IMR-90 (cell line): Measurements from ENCODE around the gene NR1D2. TPM values are rescaled to one million over a fixed set of nuclear protein-coding genes. Genes with fewer than 3 reads are reported as not detected.

Source experiments
- ATAC-seq: fragments of 200-7000 bp; cut with Tn5 transposase; 2 replicates; pipeline ENCODE4 v1.9.1; 2020; ENCODE audit warnings: low read depth, mild to moderate bottlenecking, moderate library complexity
- BruUV-seq: library from RNA; stranded (reverse); fragments of 400-500 nt; replicated peaks from 2 replicates; lab custom pipeline; 2021; lab: Mats Ljungman, UMichigan
- CTCF ChIA-PET: fragments of 300-600 bp; formaldehyde crosslinking; extraction: SDS; loops from one replicate; lab custom pipeline; 2021; ENCODE audit warnings: antibody characterized with exemption; lab: Yijun Ruan, JAX
- POLR2A ChIA-PET: fragments of 300-600 bp; sonication (Branson Sonifier 250); formaldehyde crosslinking; loops from one replicate; lab custom pipeline; 2022; ENCODE audit warnings: antibody characterized with exemption; ENCODE audit not compliant: unreplicated experiment; lab: Charles Lee
- DNase-seq: peaks from one replicate; pipeline ENCODE4 v3.0.0; 2013
- H2AFZ ChIP-seq: replicated peaks from 2 replicates; pipeline ENCODE3; 2013; ENCODE audit warnings: low read length, mild to moderate bottlenecking; ENCODE audit not compliant: poor library complexity
- H2AK5ac ChIP-seq: 2 replicates; pipeline ENCODE4 v1.6.1; 2013; ENCODE audit warnings: low read depth, low read length, inconsistent platforms
- H2AK9ac ChIP-seq: replicated peaks from 2 replicates; pipeline ENCODE3; 2013; ENCODE audit warnings: mild to moderate bottlenecking, low read depth, low read length, moderate library complexity; ENCODE audit not compliant: poor library complexity
- H2BK120ac ChIP-seq: 2 replicates; pipeline ENCODE4 v1.6.1; 2013; ENCODE audit warnings: low read depth, low read length, inconsistent platforms
- H2BK15ac ChIP-seq: 3 replicates; pipeline ENCODE4 v1.6.1; 2013; ENCODE audit warnings: low read depth, low read length, inconsistent platforms
- H2BK20ac ChIP-seq: 2 replicates; pipeline ENCODE4 v1.6.1; 2013; ENCODE audit warnings: low read depth, mild to moderate bottlenecking, inconsistent platforms, low read length, moderate library complexity
- H2BK5ac ChIP-seq: 2 replicates; pipeline ENCODE4 v1.6.1; 2013; ENCODE audit warnings: mild to moderate bottlenecking, low read depth, low read length, inconsistent platforms; ENCODE audit not compliant: poor library complexity, severe bottlenecking
- H3K14ac ChIP-seq: replicated peaks from 2 replicates; pipeline ENCODE4 v1.6.1; 2013; ENCODE audit warnings: low read depth, low read length, inconsistent platforms
- H3K18ac ChIP-seq: 2 replicates; pipeline ENCODE4 v1.6.1; 2013; ENCODE audit warnings: low read depth, low read length, control low read depth
- H3K23ac ChIP-seq: 2 replicates; pipeline ENCODE4 v1.6.1; 2013; ENCODE audit warnings: low read depth, low read length, inconsistent platforms
- H3K27ac ChIP-seq: 2 replicates; pipeline ENCODE4 v1.5.1; 2013; ENCODE audit warnings: mild to moderate bottlenecking, control low read depth, low read length; ENCODE audit not compliant: insufficient read depth
- H3K27me3 ChIP-seq: 2 replicates; pipeline ENCODE4 v1.6.1; 2013; ENCODE audit warnings: low read length; ENCODE audit not compliant: control insufficient read depth, insufficient read depth
- H3K36me3 ChIP-seq: 2 replicates; pipeline ENCODE4 v1.6.1; 2013; ENCODE audit warnings: low read length, mixed read lengths; ENCODE audit not compliant: control insufficient read depth, insufficient read depth
- H3K4ac ChIP-seq: 2 replicates; pipeline ENCODE4 v1.6.1; 2013; ENCODE audit warnings: low read depth, low read length, inconsistent platforms
- H3K4me1 ChIP-seq: 2 replicates; pipeline ENCODE4 v1.6.1; 2013; ENCODE audit warnings: low read length, mixed read lengths; ENCODE audit not compliant: control insufficient read depth, insufficient read depth
- H3K4me2 ChIP-seq: 2 replicates; pipeline ENCODE4 v1.6.1; 2013; ENCODE audit warnings: low read depth, mild to moderate bottlenecking, control low read depth, low read length, moderate library complexity
- H3K4me3 ChIP-seq: 2 replicates; pipeline ENCODE4 v1.5.1; 2013; ENCODE audit warnings: low read depth, mild to moderate bottlenecking, control low read depth, low read length, moderate library complexity; ENCODE audit not compliant: insufficient read depth
- H3K56ac ChIP-seq: 2 replicates; pipeline ENCODE4 v1.6.1; 2013; ENCODE audit warnings: low read length, inconsistent platforms; ENCODE audit not compliant: insufficient read depth; ENCODE audit errors: extremely low read depth
- H3K79me1 ChIP-seq, 2 experiments: 2 replicates each; pipeline ENCODE4 v1.6.1; 2013; ENCODE audit warnings: low read length in 2 of 2, inconsistent platforms in 1 of 2, low read depth in 1 of 2
- H3K9ac ChIP-seq: 2 replicates; pipeline ENCODE4 v1.6.1; 2013; ENCODE audit warnings: low read depth, low read length, control low read depth
- H3K9me1 ChIP-seq: 2 replicates; pipeline ENCODE4 v1.6.1; 2013; ENCODE audit warnings: low read length, inconsistent platforms; ENCODE audit not compliant: insufficient read depth
- H3K9me3 ChIP-seq: 2 replicates; pipeline ENCODE4 v1.6.1; 2013; ENCODE audit warnings: low read length; ENCODE audit not compliant: control insufficient read depth, insufficient read depth
- H4K20me1 ChIP-seq: 2 replicates; pipeline ENCODE4 v1.6.1; 2013; ENCODE audit warnings: low read length, inconsistent platforms; ENCODE audit not compliant: insufficient read depth
- H4K5ac ChIP-seq: 2 replicates; pipeline ENCODE4 v1.6.1; 2013; ENCODE audit warnings: mild to moderate bottlenecking, low read depth, low read length, control low read depth
- H4K8ac ChIP-seq, 2 experiments: 2 replicates each; pipeline ENCODE4 v1.6.1; 2013; ENCODE audit warnings: low read depth in 2 of 2, low read length in 2 of 2, control low read depth in 1 of 2, inconsistent platforms in 1 of 2
- H4K91ac ChIP-seq: 2 replicates; pipeline ENCODE4 v1.6.1; 2013; ENCODE audit warnings: low read depth, low read length, inconsistent platforms; ENCODE audit not compliant: insufficient read depth
- BHLHE40 ChIP-seq: fragments of 150-350 bp; IDR thresholded peaks from 2 replicates; pipeline ENCODE4 v1.6.1; 2016; ENCODE audit warnings: mild to moderate bottlenecking, low read depth, low read length
- CEBPB ChIP-seq: IDR thresholded peaks from 2 replicates; pipeline ENCODE4 v1.6.1; 2012; ENCODE audit warnings: low read depth, low read length, improper control_type of control experiment
- CHD1 ChIP-seq: IDR thresholded peaks from 2 replicates; pipeline ENCODE4 v1.6.1; 2012; ENCODE audit warnings: low read depth, low read length, improper control_type of control experiment
- CTCF ChIP-seq: conservative IDR thresholded peaks from 2 replicates; pipeline ENCODE4 v1.5.1; 2012; ENCODE audit warnings: mild to moderate bottlenecking, low read depth, low read length, improper control_type of control experiment
- FOS ChIP-seq: fragments of 150-350 bp; IDR thresholded peaks from 2 replicates; pipeline ENCODE4 v1.6.1; 2016; ENCODE audit warnings: low read depth, low read length
- MAFK ChIP-seq: IDR thresholded peaks from 2 replicates; pipeline ENCODE4 v1.6.1; 2012; ENCODE audit warnings: low read depth, low read length, improper control_type of control experiment
- MAZ ChIP-seq: IDR thresholded peaks from 2 replicates; pipeline ENCODE4 v1.6.1; 2012; ENCODE audit warnings: low read depth, mild to moderate bottlenecking, low read length, improper control_type of control experiment, moderate library complexity, borderline replicate concordance
- MXI1 ChIP-seq: IDR thresholded peaks from 2 replicates; pipeline ENCODE4 v1.6.1; 2012; ENCODE audit warnings: low read depth, mild to moderate bottlenecking, low read length, moderate library complexity, borderline replicate concordance
- NFE2L2 ChIP-seq: fragments of 150-350 bp; IDR thresholded peaks from 2 replicates; pipeline ENCODE4 v1.6.1; 2016; ENCODE audit warnings: low read depth, mild to moderate bottlenecking, low read length
- POLR2A ChIP-seq: IDR thresholded peaks from 2 replicates; pipeline ENCODE4 v1.6.1; 2012; ENCODE audit warnings: mild to moderate bottlenecking, low read depth, low read length
- RAD21 ChIP-seq: IDR thresholded peaks from 2 replicates; pipeline ENCODE4 v1.6.1; 2012; ENCODE audit warnings: low read length, improper control_type of control experiment
- RCOR1 ChIP-seq: IDR thresholded peaks from 2 replicates; pipeline ENCODE4 v1.6.1; 2012; ENCODE audit warnings: mild to moderate bottlenecking, low read length, improper control_type of control experiment; ENCODE audit not compliant: insufficient replicate concordance
- RFX5 ChIP-seq: IDR thresholded peaks from 2 replicates; pipeline ENCODE4 v1.8.0; 2012; ENCODE audit warnings: low read depth, mild to moderate bottlenecking, low read length, moderate library complexity
- SMC3 ChIP-seq: fragments of 150-350 bp; IDR thresholded peaks from 2 replicates; pipeline ENCODE4 v1.6.1; 2016; ENCODE audit warnings: low read depth, mild to moderate bottlenecking, antibody characterized with exemption, low read length, moderate library complexity
- USF2 ChIP-seq: fragments of 150-350 bp; IDR thresholded peaks from 2 replicates; pipeline ENCODE4 v1.6.1; 2017; ENCODE audit warnings: mild to moderate bottlenecking, antibody characterized with exemption, low read length, low read depth
- whole genome bisulfite sequencing, 2 experiments: methylation state at CpG; one replicate each; pipeline versions ENCODE4 v1.1.5 to v1.1.7; 2013; ENCODE audit warnings: missing lambda C conversion rate in 2 of 2; ENCODE audit not compliant: insufficient read length in 1 of 2; ENCODE audit errors: extremely low coverage in 2 of 2; 5-methylcytosine and 5-hydroxymethylcytosine counted together
- dilution Hi-C: fragments of 300-500 bp; cut with HindIII; formaldehyde crosslinking; loops from one replicate; pipeline ENCODE4 v1.14.3; 2018; ENCODE audit warnings: low sequenced_read_pairs; ENCODE audit not compliant: unreplicated experiment
- in situ Hi-C: fragments of 300-500 bp; cut with MboI; formaldehyde crosslinking; loops from 3 replicates; pipeline ENCODE4 v1.14.3; 2019; ENCODE audit warnings: low sequenced_read_pairs, inconsistent platforms, mixed read lengths
- intact Hi-C: fragments of 100-400 bp; cut with micrococcal nuclease; formaldehyde crosslinking; loops from 2 replicates; pipeline ENCODE4 v1.10.0; 2022
- polyA plus RNA-seq, 3 experiments: library from polyadenylated mRNA; depleted of rRNA; stranded (reverse); fragments of >200 nt; gene quantifications; 2 replicates each; pipeline ENCODE4 v1.2.3, GENCODE V29; 2012; ENCODE audit warnings: low replicate concordance in 1 of 3
- total RNA-seq: library from RNA; depleted of rRNA; stranded (reverse); fragments of >200 nt; gene quantifications from 2 replicates; pipeline ENCODE4 v1.2.3, GENCODE V29; 2012
- TF ChIP-seq, protein P1 (sequence below): fragments of 150-350 bp; IDR thresholded peaks from 2 replicates; pipeline ENCODE4 v1.6.1; 2016; ENCODE audit warnings: low read depth, mild to moderate bottlenecking, low read length, moderate library complexity, borderline replicate concordance

The NR1D2 gene
- total and polyA plus RNA-seq, 2 of the 4 experiments (the other 2 are of a cell fraction): 8.1 to 41.0 TPM

DNA sequence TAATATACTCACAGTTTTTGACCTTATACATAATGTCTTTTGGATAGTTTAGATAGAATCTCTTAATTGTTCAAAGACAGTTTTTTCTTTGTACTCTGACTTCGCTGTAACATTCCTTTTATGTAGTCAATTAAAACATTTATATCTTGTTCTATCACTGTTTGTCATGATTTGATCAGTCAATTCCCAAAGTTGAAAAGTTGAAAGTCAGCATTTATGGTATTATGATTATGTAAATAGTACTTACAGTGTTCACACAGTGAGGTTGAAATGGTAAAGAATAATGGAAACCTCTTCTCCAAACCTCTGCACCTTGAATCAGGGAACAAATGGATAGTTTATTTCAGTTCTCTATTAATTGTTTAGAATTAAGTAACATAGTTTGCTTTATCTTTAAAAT, 26.6 kb downstream of the NR1D2 start:
- H3K4me3 ChIP-seq: no peak overlapping the region
- H3K56ac ChIP-seq: no peak overlapping the region
- no peak overlapping the region for H2BK15ac ChIP-seq
- H2AFZ ChIP-seq: no peak overlapping the region
- H3K4me2 ChIP-seq: no peak overlapping the region
- dilution Hi-C loops: no loop called here
- no peak overlapping the region for H3K18ac ChIP-seq
- H3K79me1 ChIP-seq: peaks cover 17 to 23% of the 10 kb centered on the region in 2 experiments
- BruUV-seq: no TSS peak
- ATAC-seq: no peak
- peaks cover 8% of the 10 kb centered on the region for H3K36me3 ChIP-seq
- in situ Hi-C loops: no loop called here
- no peak overlapping the region for H2AK5ac ChIP-seq
- H4K8ac ChIP-seq: no peak overlapping the region
- H2BK5ac ChIP-seq: no peak overlapping the region
- 0 out of 2 replicates have a peak, but pooled peaks cover 2% of the 10 kb centered on the region for H3K9me1 ChIP-seq
- no peak overlapping the region for H3K23ac ChIP-seq
- no peak overlapping the region for H3K27ac ChIP-seq
- H4K20me1 ChIP-seq: peaks cover 5% of the 10 kb centered on the region; the same call in 1 of the 2 replicates
- no peak overlapping the region for H4K91ac ChIP-seq
- H3K27me3 ChIP-seq: no peaks in the 10 kb centered on the region
- no peak overlapping the region for H4K5ac ChIP-seq
- no peak overlapping the region for H3K14ac ChIP-seq
- H2BK120ac ChIP-seq: no peak overlapping the region
- peaks cover 2% of the 10 kb centered on the region; the same call in 1 of the 2 replicates for H3K9me3 ChIP-seq
- H3K4me1 ChIP-seq: no peaks in the 10 kb centered on the region; the same call in 1 of the 2 replicates
- H3K4ac ChIP-seq: no peak overlapping the region
- no peak overlapping the region for H2AK9ac ChIP-seq
- DNase-seq: no peak
- H3K9ac ChIP-seq: no peak overlapping the region
- WGBS, 2 experiments: no CpG with 5 or more reads among the region's 1 CpG
- intact Hi-C loops: no loop called here
- ChIA-PET CTCF (no interaction called here), POLR2A (no interaction called here)
- no peak for TF ChIP-seq CEBPB
- no peak for TF ChIP-seq USF2
- no peak for TF ChIP-seq RCOR1
- TF ChIP-seq NFE2L2: no peak
- no peak for TF ChIP-seq FOS
- TF ChIP-seq CTCF: no peak
- no peak for TF ChIP-seq BHLHE40
- no peak for TF ChIP-seq MAZ
- no peak for TF ChIP-seq MXI1
- no peak for TF ChIP-seq RFX5
- TF ChIP-seq, protein P1, sequence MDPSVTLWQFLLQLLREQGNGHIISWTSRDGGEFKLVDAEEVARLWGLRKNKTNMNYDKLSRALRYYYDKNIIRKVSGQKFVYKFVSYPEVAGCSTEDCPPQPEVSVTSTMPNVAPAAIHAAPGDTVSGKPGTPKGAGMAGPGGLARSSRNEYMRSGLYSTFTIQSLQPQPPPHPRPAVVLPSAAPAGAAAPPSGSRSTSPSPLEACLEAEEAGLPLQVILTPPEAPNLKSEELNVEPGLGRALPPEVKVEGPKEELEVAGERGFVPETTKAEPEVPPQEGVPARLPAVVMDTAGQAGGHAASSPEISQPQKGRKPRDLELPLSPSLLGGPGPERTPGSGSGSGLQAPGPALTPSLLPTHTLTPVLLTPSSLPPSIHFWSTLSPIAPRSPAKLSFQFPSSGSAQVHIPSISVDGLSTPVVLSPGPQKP: no peak
- no peak for TF ChIP-seq RAD21
- TF ChIP-seq MAFK: no peak; the same call in 1 of the 2 replicates
- TF ChIP-seq POLR2A: no peak
- TF ChIP-seq CHD1: no peak
- TF ChIP-seq SMC3: no peak
- H2BK20ac ChIP-seq: no peak overlapping the region
